ENCODE results near the gene NDUFS7.
A peak's percentile ranks its signal among the peaks of the same experiment; 100 is the strongest.

Gene NDUFS7

DNA sequence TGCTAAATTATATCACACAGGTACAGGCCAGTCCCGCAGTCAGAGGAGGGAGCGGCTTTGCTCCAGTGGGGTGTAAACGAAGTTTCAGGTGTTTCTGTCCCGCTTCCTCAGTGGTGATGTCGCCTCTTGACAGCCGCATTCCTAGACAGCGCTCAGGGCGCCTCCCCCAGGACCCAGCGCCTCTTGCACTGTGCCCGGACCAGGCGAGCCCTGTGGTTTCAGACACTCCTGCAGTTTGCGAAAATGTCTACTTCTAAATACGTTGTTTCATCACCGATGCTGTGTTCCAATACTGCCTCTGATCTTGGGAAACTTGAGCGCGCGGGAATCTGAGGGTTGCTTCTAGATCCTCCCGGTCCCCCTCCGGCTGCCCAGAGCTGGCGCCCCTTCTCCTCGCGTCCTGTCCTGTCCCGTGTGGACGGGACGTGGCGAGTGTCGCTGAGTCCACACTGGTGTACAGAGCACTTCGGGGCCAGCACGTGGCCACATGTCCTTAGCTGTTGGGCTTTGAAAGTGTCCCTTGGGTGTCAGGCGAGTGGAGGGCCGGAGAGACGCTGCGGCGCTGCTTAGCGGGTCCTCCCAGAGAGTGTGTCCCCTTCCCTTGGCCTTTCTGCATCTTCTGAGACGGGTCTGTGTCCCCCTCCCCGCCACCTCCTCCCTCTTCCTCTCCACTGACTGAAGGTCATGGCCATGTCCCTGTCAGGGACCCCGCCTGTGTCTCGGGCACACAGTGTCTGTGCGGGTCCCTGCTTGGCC lies 39.9 kb downstream of the NDUFS7 start:
- DNase-seq: no peak
- in situ Hi-C loops (cut with HindIII; ENCODE audit: low pct_ligation_motif_present, low pct_unique_long_range_greater_than_20kb, low sequenced_read_pairs): no loop called here

DNA sequence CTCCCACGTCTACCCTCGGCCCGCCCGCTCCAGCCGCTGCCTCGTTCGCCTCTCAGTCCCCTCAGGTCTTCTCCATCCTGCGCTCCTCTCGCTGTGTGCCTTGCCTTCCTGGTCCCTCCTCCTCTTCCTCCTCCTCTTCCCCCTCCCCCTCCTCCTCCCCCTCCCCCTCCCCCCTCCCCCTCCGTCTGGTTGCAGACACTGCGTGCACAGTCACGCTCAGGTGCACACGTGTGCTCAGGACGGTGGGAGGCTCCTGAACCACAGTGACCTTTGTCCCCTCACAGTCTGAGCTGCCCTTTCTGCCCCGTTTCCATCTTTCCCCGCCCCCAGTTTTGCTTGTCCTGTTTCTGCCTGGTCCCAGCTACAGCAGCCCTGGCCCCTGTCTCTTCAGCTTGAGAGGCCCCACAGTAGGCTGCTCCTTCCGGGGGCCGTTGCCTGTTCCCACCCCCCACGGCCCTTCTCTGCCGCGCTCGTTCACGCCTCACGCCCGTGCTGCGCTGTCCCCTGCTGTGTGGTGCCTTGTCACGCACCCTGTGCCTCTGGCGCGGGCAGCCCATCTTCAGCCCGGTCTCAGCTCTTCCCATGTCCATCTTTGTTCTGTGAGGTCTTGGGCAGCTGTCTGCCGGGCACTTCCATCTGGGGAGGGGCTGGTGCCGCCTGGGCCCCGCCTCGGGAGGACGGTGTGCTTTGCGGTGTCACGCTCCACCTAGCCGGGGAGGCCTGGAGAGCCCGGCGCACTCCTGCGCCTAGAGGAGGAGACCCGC lies 40.7 kb downstream of the NDUFS7 start:
- in situ Hi-C loops (cut with HindIII; ENCODE audit: low pct_ligation_motif_present, low pct_unique_long_range_greater_than_20kb, low sequenced_read_pairs): no loop called here
- DNase-seq: no peak

DNA sequence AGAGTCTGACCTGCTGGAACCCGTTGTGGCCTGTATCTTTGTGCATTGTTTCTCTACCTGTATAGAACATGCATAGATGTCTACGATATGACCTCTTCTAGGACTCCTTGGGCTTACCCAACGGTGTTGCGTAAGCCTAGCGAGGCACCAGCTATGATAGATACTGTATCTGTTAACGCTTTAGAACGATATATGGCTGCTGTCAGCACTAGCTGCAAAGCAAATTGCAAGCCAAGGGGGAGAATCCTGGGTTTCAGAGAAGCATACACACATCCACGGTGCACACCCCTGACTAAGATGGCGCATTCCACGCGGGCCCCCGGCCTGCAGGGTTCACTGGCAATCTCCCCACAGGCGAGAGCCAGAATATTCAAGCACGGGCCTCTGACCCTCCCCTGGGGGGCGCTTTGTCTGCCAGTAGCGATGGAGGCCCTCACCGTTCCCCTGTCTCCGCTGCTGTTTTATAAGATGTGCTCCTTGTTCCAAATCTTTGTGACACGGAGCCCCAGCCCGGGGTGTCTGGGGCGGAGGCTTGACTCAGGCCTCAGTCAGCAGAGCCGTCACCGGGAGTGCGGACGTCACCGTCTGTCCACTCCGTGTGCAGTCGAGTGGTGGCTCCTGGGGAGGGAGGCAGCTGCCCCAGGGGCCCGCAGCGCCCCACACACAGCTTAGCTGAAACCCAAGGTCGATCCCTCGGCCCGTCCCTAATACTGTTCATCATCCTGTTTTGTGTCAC lies 41.6 kb downstream of the NDUFS7 start:
- DNase-seq: no peak
- in situ Hi-C loops (cut with HindIII; ENCODE audit: low pct_ligation_motif_present, low pct_unique_long_range_greater_than_20kb, low sequenced_read_pairs): no loop called here

DNA sequence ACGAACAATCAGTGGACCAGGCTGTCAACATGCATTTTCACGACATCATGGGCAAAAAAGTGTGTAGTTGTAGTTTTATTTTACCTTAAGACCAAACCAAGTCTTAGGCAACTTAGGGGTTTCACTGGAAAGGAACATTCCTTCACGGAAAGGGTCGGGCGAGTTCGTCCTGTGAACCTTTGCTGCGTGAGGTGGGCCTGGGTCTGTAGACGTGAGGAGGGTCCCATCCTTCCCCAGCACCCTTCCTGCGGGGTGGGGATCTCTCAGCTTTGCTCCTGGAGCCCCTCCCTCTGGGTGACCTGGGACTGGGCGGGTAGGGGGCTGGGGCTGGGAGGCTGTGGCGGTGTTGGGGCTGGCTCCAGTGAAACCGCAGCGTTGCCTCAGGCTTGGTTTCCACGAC lies 42.2 kb downstream of the NDUFS7 start:
- in situ Hi-C loops (cut with HindIII; ENCODE audit: low pct_ligation_motif_present, low pct_unique_long_range_greater_than_20kb, low sequenced_read_pairs): no loop called here
- no peak for DNase-seq

DNA sequence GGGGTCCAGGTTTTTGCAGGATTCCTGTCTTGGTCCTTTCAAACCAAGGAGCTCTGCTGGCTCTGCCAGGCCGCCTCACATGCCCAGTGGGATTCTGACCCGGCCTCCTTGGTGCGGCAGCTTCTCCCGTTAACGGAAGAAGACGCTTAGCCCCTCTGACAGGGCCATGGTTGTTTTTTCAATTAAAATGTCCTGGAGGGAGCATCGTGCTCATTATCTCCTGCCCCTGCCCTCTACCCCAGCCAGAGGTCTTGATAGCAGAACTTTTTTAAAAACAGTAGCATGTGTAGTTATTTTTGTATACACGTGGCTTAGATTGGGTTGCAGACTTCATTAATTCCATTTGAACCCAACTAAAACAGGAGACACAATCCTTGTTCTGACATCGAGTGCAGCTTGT lies 43.0 kb downstream of the NDUFS7 start:
- in situ Hi-C loops (cut with HindIII; ENCODE audit: low pct_ligation_motif_present, low pct_unique_long_range_greater_than_20kb, low sequenced_read_pairs): no loop called here
- DNase-seq: no peak

DNA sequence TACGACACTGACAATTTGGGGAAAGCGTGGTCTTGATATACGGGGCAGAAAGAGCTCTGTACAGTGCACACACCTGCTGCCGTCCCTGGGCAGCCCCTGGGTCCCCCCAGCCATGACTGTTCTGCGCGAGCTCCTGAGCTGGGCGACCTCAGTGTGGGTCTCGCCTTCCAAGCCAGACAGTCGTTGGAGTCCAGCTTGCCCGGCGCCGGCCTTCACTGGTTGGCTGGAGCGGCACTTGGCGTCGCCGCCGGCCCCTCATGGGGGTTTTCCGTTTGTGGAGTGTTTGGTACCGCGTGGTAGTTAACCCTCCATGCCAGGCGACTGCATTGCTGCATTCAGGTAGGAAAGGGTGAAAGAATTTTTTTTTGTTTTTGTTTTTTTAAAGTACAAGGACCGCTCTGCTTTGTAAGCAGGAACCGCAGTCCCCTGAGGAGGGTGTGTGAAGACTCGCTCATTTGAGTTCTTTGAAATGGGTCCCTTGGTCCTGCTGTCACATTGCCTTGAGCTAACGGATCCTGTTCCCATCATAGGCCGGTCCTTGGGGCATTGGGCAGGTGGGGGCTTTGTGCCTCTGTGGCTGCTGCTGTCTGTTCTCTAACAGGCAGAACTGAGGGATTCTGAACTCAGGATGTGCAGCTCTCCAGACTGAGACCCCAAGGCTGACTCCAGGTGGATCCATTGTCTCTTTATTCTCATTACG lies 43.7 kb downstream of the NDUFS7 start:
- no peak for DNase-seq
- in situ Hi-C loops (cut with HindIII; ENCODE audit: low pct_ligation_motif_present, low pct_unique_long_range_greater_than_20kb, low sequenced_read_pairs): no loop called here

DNA sequence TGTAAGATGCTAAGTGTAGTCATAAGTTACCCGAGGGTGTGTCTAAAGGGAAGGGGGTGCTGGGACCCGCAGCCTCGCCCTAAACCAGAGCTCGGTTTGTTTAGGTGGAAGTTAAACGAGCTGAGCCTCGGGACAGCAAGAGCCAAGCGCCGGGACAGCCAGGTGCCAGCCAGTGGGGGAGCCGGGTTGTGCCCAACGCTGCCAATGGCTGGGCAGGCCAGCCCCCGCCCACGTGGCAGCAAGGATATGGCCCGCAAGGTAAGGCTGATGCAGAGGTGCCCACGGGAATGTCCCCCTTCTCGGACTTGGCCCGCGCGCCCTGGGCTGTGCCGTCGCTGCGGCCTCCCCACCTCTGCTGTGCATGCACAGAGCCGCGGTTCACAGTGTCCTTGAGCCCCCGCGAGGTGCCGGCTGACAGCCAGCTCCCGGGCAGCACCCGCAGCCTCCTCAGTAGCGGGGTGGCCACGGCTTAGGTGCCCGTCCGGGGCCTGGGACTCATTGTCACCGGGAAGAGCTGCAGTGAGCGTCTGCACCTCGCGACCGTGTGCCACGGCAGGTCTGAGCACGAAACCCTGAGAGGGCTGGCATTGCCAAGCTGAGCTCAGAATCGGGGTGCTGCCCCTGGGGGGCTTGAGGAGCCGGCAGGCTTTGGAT lies 45.2 kb downstream of the NDUFS7 start:
- in situ Hi-C loops (cut with HindIII; ENCODE audit: low pct_ligation_motif_present, low pct_unique_long_range_greater_than_20kb, low sequenced_read_pairs): no loop called here
- no peak for DNase-seq

DNA sequence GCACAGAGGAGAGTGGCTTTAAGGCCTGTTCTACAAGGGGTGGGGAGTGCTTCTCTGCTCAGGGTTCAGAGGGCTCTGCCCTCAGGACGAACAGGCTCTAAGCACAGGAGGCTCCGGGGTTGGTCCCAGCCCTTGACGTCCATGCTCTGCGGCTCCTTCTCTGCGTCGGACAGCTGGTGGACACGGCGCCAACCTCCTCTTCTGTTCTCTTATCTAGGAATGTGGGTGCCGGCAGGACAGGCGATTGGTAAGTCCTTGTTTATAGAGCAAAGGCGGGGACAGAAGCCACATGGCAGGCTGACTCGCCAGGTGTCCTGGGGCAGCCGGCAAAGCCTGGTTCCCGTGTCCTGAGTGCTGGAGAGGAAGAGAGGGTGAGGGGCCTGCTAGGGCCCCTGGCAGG lies 46.0 kb downstream of the NDUFS7 start:
- DNase-seq: no peak
- in situ Hi-C loops (cut with HindIII; ENCODE audit: low pct_ligation_motif_present, low pct_unique_long_range_greater_than_20kb, low sequenced_read_pairs): no loop called here

DNA sequence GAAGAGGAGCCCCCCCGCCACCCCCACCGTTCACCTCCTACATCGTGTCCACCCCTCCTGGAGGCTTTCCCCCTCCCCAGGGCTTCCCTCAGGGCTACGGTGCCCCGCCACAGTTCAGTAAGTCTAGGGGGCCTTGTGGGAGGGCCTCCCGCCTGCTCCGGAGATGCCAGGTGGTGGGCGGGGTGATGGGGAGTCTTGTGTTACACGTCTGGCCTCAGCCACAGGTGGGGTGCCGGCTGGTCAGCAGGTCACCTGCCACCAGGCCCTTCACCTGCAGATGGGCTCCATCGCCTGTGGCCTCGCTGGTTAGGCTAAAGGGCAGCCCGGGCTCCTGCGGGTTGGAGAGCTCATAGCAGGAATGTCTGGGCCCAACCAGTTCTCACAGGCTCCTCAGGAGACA lies 46.5 kb downstream of the NDUFS7 start:
- in situ Hi-C loops (cut with HindIII; ENCODE audit: low pct_ligation_motif_present, low pct_unique_long_range_greater_than_20kb, low sequenced_read_pairs): no loop called here
- DNase-seq: no peak

DNA sequence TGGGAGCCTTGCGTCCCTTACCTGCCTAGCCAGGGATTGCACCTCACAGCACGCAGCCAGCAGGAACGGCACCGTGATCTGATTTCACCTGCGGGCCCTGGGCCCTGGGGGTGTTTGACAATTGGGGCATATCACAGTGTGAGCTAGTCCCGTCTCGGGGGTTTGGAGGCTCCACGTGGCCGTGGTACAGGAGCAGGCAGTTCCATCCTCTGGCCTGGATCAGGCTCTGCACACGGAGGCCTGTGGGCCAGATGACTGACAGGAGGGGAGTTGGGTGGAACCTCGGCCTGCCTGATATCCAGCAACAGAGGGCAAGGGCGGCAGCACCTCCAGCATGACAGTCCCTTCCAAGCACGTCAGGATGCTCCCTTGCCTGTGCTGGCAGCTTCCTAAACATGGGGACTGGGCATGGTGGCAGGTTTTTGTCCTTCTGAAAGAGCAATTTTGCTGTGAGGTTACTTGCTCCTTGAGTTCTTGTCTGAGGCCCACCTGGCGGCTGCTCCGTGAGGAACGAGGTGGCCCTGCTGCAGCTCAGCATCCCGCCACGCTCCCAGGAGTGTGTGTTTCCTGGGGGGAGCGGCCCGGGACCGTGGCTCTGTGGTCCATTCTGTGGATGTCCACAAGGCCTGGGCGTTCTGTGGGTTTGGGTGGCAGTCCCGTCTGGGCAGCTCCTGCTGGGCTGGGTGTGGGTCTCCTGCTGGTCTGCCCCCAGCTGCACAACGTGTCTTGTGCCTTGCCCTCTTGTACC lies 48.2 kb downstream of the NDUFS7 start:
- in situ Hi-C loops (cut with HindIII; ENCODE audit: low pct_ligation_motif_present, low pct_unique_long_range_greater_than_20kb, low sequenced_read_pairs): no loop called here
- DNase-seq: no peak

DNA sequence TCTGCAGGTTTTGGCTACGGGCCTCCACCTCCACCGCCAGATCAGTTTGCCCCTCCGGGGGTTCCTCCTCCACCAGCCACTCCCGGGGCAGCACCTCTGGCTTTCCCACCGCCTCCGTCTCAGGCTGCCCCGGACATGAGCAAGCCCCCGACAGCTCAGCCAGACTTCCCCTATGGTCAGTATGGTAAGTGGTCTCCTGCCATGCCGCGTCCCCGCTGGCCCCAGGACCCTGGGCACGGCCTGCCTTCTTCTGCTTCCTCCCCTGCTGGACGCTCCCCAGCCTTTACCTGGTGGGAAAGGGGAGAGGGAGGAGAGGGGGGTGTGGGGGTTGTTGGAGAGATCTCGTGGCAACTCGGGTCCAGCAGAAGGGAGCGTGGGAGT lies 48.8 kb downstream of the NDUFS7 start:
- no peak for DNase-seq
- in situ Hi-C loops (cut with HindIII; ENCODE audit: low pct_ligation_motif_present, low pct_unique_long_range_greater_than_20kb, low sequenced_read_pairs): no loop called here

DNA sequence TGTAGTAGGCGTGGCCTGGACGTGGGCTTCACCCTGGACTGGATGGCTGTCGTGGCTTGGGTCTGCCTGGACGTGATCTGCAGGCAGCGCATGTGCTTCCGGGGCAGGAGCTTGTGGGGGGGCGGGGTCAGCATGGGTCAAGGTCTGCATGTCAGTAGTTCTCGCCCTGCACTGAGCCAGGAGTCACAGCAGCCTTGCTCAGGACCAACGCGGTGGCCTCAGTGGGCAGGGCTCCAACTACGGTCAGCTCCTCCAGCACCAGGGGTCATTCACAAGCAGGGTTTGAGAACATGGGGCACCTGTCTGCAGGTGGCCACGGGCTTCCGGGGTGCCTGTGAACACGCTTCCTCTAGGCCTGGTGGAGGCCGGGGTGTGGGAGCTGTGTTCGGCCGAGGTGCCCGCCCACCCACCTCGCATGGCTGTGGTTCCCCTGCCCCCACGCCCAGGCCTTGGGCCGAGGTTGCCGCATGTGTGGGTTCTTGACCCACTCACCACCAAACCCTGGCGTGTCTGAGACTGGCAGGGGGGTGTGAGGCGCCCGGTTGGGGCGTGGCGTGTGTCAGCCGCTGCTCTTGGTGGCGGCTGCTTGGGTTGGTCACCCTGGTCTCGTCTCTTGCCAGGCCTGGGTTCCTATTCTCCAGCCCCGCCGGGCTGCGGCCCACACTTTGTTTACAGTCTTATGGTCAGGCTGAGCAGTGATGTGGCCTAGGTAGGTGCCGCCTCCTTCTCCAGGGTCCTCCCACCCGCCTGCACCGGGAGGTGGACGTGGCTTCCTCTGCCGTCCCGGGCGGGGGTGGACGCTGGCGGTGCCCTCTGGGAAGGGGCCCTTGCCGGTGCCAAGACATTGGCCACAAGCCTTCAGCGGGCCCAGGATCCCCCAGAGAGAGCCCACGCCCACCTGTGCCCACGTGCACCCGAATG lies 49.7 kb downstream of the NDUFS7 start:
- in situ Hi-C loops (cut with HindIII; ENCODE audit: low pct_ligation_motif_present, low pct_unique_long_range_greater_than_20kb, low sequenced_read_pairs): no loop called here
- DNase-seq: no peak

DNA sequence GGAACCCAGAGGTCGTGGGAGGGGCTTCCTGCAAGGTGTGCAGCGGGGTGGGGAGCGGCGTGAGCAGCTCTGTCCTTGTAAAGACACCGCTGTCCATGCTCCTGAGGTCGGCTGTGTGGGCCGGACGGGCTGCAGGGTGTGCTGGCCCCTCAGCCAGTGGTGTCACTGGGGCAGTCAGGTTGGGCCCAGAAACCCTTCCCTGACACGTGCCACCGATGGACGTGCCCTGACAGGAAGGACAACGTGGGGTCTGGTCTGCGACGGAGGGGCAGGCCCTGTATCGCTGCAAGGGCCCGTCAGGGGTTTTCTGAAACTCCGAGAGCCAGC lies 50.3 kb downstream of the NDUFS7 start:
- DNase-seq: no peak
- in situ Hi-C loops (cut with HindIII; ENCODE audit: low pct_ligation_motif_present, low pct_unique_long_range_greater_than_20kb, low sequenced_read_pairs): no loop called here

DNA sequence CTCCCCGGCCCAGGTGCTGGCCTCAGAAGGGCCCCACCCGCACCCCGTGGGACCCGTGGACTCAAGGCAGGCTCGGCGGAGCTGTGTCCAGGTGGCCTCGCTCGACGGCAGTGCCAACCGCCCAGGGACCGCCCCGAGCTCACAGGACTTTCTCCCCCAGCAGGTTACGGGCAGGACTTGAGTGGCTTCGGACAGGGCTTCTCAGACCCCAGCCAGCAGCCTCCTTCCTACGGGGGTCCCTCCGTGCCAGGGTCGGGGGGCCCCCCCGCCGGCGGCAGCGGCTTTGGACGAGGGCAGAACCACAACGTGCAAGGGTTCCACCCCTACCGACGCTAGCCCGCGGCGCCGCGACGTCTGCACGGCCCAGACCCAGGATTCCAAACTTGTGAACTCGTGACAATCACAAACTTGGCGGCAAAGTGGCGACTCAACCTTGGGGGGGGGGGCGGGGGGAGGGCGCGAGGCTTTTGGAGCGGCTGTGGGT lies 50.9 kb downstream of the NDUFS7 start:
- no peak for DNase-seq
- in situ Hi-C loops (cut with HindIII; ENCODE audit: low pct_ligation_motif_present, low pct_unique_long_range_greater_than_20kb, low sequenced_read_pairs): no loop called here

DNA sequence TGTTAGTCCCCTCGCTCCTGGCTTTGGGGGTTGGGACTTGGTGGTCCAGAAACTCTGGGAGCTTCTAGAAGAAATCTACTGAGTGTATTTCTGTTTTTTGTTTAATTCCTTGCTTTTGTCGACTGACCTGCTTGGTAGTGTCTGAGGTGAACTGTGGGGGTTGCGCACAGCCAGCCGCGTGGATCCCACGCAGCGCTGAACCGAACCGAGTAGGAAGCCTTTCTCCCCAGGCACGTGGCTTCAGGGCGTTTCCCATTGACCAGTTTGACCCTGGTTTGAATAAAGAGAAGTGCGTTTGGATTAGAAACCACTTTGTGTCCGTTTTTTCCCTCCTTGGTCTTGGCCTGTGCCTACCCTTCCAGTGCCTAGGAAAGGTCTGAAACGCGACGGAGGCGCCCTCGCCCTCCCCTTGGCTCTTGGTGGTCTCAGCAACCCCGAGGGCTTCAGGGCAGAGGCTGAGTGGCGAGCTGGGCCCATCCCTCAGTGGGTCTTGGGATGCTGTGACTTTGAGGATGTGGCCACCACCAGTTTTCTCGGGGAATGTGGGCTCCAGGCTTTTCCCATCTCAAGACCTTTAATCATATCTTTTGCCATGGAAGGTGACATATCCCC lies 51.8 kb downstream of the NDUFS7 start:
- in situ Hi-C loops (cut with HindIII; ENCODE audit: low pct_ligation_motif_present, low pct_unique_long_range_greater_than_20kb, low sequenced_read_pairs): no loop called here
- DNase-seq: no peak

DNA sequence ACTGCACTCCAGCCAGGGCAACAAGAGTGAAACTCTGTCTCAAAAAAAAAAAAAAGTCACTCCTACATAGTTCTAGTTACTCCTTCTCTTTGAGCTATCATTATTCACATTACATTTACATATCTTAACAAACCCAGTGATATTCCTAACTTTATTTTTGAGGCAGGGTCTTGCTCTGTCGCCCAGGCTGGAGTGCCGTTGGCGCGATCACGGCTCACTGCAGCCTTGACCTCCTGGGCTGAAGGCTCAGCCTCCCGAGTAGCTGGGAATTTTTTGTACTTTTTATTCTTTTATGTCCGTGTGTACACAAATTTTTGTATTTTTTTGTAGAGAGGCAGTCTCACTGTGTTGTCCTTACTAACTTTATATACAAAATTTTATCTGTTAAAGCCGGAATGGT lies 53.9 kb downstream of the NDUFS7 start:
- peak; percentile 6 for DNase-seq
- in situ Hi-C loops (cut with HindIII; ENCODE audit: low pct_ligation_motif_present, low pct_unique_long_range_greater_than_20kb, low sequenced_read_pairs): no loop called here

All from ACHN (cell line).